Neural crest cell (in vitro differentiated cells): ENCODE results near the gene TFRC. TPM values are rescaled to one million over a fixed set of nuclear protein-coding genes. Genes with fewer than 3 reads are reported as not detected.
"Not testable (repeated sequence)": the region's sequence is repeated elsewhere in the genome, so short reads cannot be mapped to it uniquely, and the experiment has no call there.

Experiments
- DNase-seq: peaks from one replicate; pipeline ENCODE4 v3.0.0; 2021; ENCODE audit warnings: low read depth, mixed read lengths, low spot score
- H3K27ac Mint-ChIP-seq: one replicate; pipeline ENCODE4 v1.8.0; 2021; ENCODE audit warnings: mild to moderate bottlenecking, mixed read lengths; ENCODE audit not compliant: unreplicated experiment
- H3K27me3 Mint-ChIP-seq: 2 replicates; pipeline ENCODE4 v1.8.0; 2021; ENCODE audit warnings: low read depth, mild to moderate bottlenecking, mixed read lengths
- H3K36me3 Mint-ChIP-seq: 2 replicates; pipeline ENCODE4 v1.8.0; 2021; ENCODE audit warnings: low read depth, mild to moderate bottlenecking, mixed read lengths
- H3K4me1 Mint-ChIP-seq: 2 replicates; pipeline ENCODE4 v1.8.0; 2021; ENCODE audit warnings: mixed read lengths
- H3K4me3 Mint-ChIP-seq: one replicate; pipeline ENCODE4 v1.8.0; 2021; ENCODE audit warnings: mild to moderate bottlenecking, mixed read lengths
- H3K9me3 Mint-ChIP-seq: 2 replicates; pipeline ENCODE4 v1.8.0; 2021; ENCODE audit warnings: mixed read lengths
- CTCF ChIP-seq: fragments of 200-600 bp; sonication (generic); conservative IDR thresholded peaks from 2 replicates; pipeline ENCODE4 v1.5.0; 2021; ENCODE audit warnings: antibody characterized with exemption, mild to moderate bottlenecking
- total RNA-seq: library from RNA; stranded (reverse); gene quantifications from 2 replicates; pipeline ENCODE4 v1.2.1, GENCODE V29; 2021

TFRC gene
- total RNA-seq, 1 donor from 2014 or later, result 84.4 TPM

DNA sequence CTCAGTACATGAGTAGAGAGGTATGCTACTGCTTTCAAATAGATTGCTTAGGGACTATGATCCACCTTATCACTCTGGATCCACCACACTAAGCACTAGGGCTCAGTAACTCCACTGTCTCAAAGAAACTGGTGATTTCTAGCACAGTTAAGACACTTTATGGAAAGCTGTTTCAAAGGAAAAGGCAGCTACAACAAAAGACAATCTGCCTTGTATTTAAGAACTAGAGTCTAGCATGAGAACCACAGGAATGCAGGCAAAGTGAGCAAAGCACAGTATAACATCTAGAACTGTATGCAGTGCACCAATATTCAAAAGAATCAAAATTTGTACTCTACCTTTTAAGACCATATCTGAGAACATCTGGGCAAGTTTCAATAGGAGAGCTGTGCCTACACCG, 17.9 kb downstream of the TFRC start:
- Mint-ChIP-seq H3K27ac (no peak overlapping the region), H3K4me1 (no peaks in the 10 kb centered on the region), H3K36me3 (peaks cover 7% of the 10 kb centered on the region), H3K4me3 (no peak overlapping the region), H3K9me3 (no peaks in the 10 kb centered on the region), H3K27me3 (no peaks in the 10 kb centered on the region)
- no peak for DNase-seq
- TF ChIP-seq CTCF, result no peak

- Mint-ChIP-seq H3K4me3 (no peak overlapping the region), H3K27me3 (no peaks in the 10 kb centered on the region), H3K27ac (no peak overlapping the region), H3K9me3 (no peaks in the 10 kb centered on the region), H3K36me3 (peaks cover 7% of the 10 kb centered on the region), H3K4me1 (no peaks in the 10 kb centered on the region)
- TF ChIP-seq CTCF, result no peak
- DNase-seq, result no peak
Measured at GRCh38 chr3:196063456-196063855, 18.4 kb downstream of the TFRC start.

DNA sequence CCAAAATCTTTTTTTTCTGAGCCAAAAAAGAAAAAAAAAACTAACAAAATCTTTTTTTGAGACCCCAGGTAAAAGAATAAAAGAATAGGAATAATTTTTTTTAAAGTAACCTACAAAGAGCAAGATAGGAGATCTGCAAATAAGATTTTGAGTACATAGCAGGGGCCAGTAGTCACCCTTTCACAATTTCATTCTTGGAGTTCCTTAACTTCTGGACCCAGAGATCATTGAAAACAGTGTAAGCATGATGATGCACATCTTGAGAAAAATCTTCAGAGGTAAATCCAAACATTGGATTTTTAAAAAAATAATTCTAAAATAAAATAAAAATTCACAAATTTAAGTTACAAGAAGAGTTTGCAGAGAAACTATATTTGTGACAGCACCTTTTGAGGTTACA, 18.8 kb downstream of the TFRC start:
- Mint-ChIP-seq H3K4me3 (no peak overlapping the region), H3K27me3 (no peaks in the 10 kb centered on the region), H3K9me3 (no peaks in the 10 kb centered on the region), H3K36me3 (peaks cover 10% of the 10 kb centered on the region), H3K4me1 (no peaks in the 10 kb centered on the region), H3K27ac (no peak overlapping the region)
- DNase-seq, result no peak
- no peak for TF ChIP-seq CTCF

DNA sequence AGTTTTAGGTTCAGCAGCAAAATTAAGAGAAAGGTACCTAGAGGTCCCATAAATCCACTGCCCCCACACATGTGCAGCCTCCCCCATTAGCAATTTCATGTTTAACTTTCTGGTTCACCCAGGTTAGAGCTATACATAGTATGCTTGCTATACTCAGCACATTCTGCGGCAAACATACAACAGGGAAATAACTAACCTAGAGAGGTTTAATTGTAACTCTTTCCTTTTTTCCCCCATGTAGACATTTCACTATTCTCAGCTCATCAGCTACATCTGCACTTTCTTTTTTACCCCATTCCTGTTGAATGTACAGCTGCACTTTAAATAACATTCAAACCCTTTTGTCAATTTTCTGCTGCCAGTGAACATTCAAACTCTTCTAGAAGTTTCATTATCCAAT, 21.1 kb downstream of the TFRC start:
- Mint-ChIP-seq H3K9me3 (no peaks in the 10 kb centered on the region), H3K36me3 (peaks cover 16% of the 10 kb centered on the region), H3K4me1 (no peaks in the 10 kb centered on the region), H3K27ac (no peak overlapping the region), H3K4me3 (no peak overlapping the region), H3K27me3 (no peaks in the 10 kb centered on the region)
- no peak for TF ChIP-seq CTCF
- DNase-seq, result no peak

GRCh38 chr3:196057760-196058331, 24.0 kb downstream of the TFRC start:
- H3K4me3 Mint-ChIP-seq, result no peak overlapping the region
- H3K36me3 Mint-ChIP-seq, result peaks cover 26% of the 10 kb centered on the region
- H3K27ac Mint-ChIP-seq, result no peak overlapping the region

GRCh38 chr3:196056371-196056770, 25.5 kb downstream of the TFRC start:
- H3K27me3 Mint-ChIP-seq, result not testable (repeated sequence)
- peaks cover 30% of the 10 kb centered on the region for H3K36me3 Mint-ChIP-seq

More at GRCh38 chr3:196057760-196058331, 24.0 kb downstream of the TFRC start:
- Mint-ChIP-seq H3K27me3 (no peaks in the 10 kb centered on the region), H3K4me1 (no peaks in the 10 kb centered on the region), H3K9me3 (no peaks in the 10 kb centered on the region)
- no peak for DNase-seq
- no peak for TF ChIP-seq CTCF

More at GRCh38 chr3:196056371-196056770, 25.5 kb downstream of the TFRC start:
- DNase-seq, H3K9me3 Mint-ChIP-seq, H3K4me3 Mint-ChIP-seq, H3K27ac Mint-ChIP-seq, H3K4me1 Mint-ChIP-seq: not testable (repeated sequence)
